Activated naive CD4-positive, alpha-beta T cell treated with anti-CD3 and anti-CD28 coated beads, Interleukin-2, amount 50 U/mL, for 72 hours (primary cell): ENCODE results near the gene TBC1D22A. TPM values are rescaled to one million over a fixed set of nuclear protein-coding genes. Genes with fewer than 3 reads are reported as not detected.
"Not testable (repeated sequence)": the region's sequence is repeated elsewhere in the genome, so short reads cannot be mapped to it uniquely, and the experiment has no call there.

Experiments
- ATAC-seq, 2 donors: fragments of 150-1000 bp; cut with Tn5 transposase; 2 replicates each; pipeline ENCODE4 v1.10.0; 2021; ENCODE audit warnings: mild to moderate bottlenecking in 2 of 2, moderate library complexity in 2 of 2
- DNase-seq, 2 donors: peaks; one replicate each; pipeline ENCODE4 v3.0.0; 2021 to 2022; ENCODE audit warnings: low spot score in 2 of 2
- H3K27ac Mint-ChIP-seq, 2 donors: one replicate each; pipeline ENCODE4 v1.8.0; 2022; ENCODE audit warnings: mild to moderate bottlenecking in 2 of 2, mixed read lengths in 2 of 2
- H3K36me3 Mint-ChIP-seq, 2 donors: one replicate each; pipeline ENCODE4 v1.8.0; 2022; ENCODE audit warnings: mixed read lengths in 2 of 2
- H3K9me3 Mint-ChIP-seq, 2 donors: one replicate each; pipeline ENCODE4 v1.8.0; 2022; ENCODE audit warnings: mixed read lengths in 2 of 2
- total RNA-seq, 2 donors: library from RNA; stranded (reverse); gene quantifications; one replicate each; pipeline ENCODE4 v1.2.3, GENCODE V29; 2022

The TBC1D22A gene
- 10 to 100 TPM; 17.8 to 50.8 TPM for total RNA-seq

- H3K9me3 Mint-ChIP-seq = no peaks in the 10 kb centered on the region
- H3K36me3 Mint-ChIP-seq = peaks cover 19 to 41% of the 10 kb centered on the region in 2 donors
- DNase-seq = peak; percentile 94 to 95
- H3K27ac Mint-ChIP-seq = peak within 1 kb of the TSS; percentile 99
- ATAC-seq = peak; percentile 97 to 98
These were observed at the start of gene TBC1D22A for GRCh38 chr22:46762238-46763050. Gene TBC1D22A, plus strand, starts transcription at chr22:46762650. Its CDS starts 137 bp downstream, at chr22:46762787.

- Mint-ChIP-seq H3K9me3 (no peaks in the 10 kb centered on the region), H3K36me3 (peaks cover 0 to 15% of the 10 kb centered on the region in 2 donors), H3K27ac (peak overlapping the region in 1 of 2 donors; percentile 75)
- no peak for DNase-seq
- ATAC-seq = no peak
These were observed 47.9 kb upstream of the TBC1D22A start for GRCh38 chr22:46714550-46714949.

DNA sequence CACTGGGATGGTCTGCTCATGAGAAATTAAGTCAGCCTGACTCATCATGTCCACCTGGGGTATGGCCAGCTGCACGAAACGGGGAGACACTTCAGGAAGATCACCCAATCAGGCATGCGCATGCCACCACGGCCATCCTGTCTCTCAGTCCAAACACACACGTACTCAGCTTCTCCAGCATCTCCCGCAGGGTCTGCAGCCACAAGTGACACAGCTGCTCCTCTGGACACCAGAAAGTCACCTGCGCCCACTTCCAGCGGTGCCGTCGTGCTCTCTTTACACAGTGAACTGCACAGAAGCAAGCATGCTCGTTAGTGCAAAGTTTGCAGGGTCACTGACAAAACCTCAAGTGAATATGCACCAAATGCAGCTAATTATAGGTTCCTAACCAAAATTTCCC is 42.5 kb upstream of the TBC1D22A start:
- DNase-seq (no peak), ATAC-seq (no peak)
- peaks cover 0 to 4% of the 10 kb centered on the region in 2 donors for H3K36me3 Mint-ChIP-seq
- no peak overlapping the region for H3K27ac Mint-ChIP-seq
- H3K9me3 Mint-ChIP-seq = no peaks in the 10 kb centered on the region

- H3K36me3 Mint-ChIP-seq = peaks cover 0 to 4% of the 10 kb centered on the region in 2 donors
- H3K9me3 Mint-ChIP-seq = no peaks in the 10 kb centered on the region
- peak overlapping the region in 1 of 2 donors; percentile 55 for H3K27ac Mint-ChIP-seq
- ATAC-seq (no peak), DNase-seq (no peak)
These were observed 40.9 kb upstream of the TBC1D22A start for GRCh38 chr22:46721501-46722085.

GRCh38 chr22:46723882-46724281 is 38.6 kb upstream of the TBC1D22A start:
- peak overlapping the region in 1 of 2 donors; percentile 25 for H3K27ac Mint-ChIP-seq
- ATAC-seq (no peak), DNase-seq (no peak)
- H3K9me3 Mint-ChIP-seq = no peaks in the 10 kb centered on the region
- H3K36me3 Mint-ChIP-seq = peaks cover 0 to 4% of the 10 kb centered on the region in 2 donors

GRCh38 chr22:46725096-46725495 is 37.4 kb upstream of the TBC1D22A start:
- Mint-ChIP-seq H3K9me3 (no peaks in the 10 kb centered on the region), H3K36me3 (no peaks in the 10 kb centered on the region), H3K27ac (no peak overlapping the region)
- ATAC-seq (no peak), DNase-seq (no peak)

GRCh38 chr22:46726066-46726985 is 36.1 kb upstream of the TBC1D22A start:
- Mint-ChIP-seq H3K9me3 (no peaks in the 10 kb centered on the region), H3K36me3 (peaks cover 0 to 1% of the 10 kb centered on the region in 2 donors), H3K27ac (peak overlapping the region in 1 of 2 donors; percentile 22)
- ATAC-seq (no peak), DNase-seq (no peak)

DNA sequence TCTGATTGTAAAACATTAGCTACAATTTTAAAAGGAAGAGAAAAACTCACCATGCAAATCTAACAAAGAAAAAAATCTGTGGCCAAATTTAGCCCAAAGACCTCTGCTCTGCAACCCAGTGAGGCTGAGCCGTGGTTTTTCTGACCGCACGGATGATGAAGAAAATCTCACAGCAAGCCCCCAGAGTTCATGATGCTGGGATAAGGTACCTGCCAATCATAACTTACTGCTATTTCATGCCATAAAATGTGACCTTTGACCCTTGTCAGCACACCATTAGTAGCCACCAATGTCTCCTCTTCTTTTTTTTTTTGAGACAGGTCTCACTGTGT is 35.5 kb upstream of the TBC1D22A start:
- DNase-seq = no peak
- no peak for ATAC-seq
- peaks cover 0 to 7% of the 10 kb centered on the region in 2 donors for H3K36me3 Mint-ChIP-seq
- H3K9me3 Mint-ChIP-seq = no peaks in the 10 kb centered on the region
- H3K27ac Mint-ChIP-seq = no peak overlapping the region

DNA sequence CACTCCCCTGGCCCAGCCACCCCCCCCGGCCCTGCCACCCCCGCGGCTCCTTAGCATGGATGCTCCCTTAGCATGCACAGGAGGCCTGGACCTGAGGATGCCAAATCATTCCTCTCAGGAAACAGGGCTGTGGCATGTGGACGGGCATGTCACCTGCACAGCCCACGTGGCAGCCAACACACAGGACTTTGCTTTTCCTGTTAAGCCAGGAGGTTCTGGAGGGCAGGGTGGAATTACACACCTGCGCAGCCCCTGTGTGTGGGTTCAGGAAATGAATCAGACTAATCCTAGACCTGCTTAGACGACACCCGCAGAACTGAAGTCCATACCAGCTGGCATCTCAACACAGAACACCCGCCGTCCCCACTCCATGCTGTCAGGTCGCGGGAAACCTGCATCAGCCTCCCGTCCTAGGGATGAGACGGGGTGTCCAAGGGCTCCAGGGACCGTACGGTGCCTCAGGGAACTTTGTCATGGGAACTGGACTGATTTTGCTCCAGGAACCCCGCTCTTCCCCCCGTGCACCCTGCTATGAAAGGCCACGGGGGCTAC is 34.6 kb upstream of the TBC1D22A start:
- Mint-ChIP-seq H3K27ac (peak overlapping the region in 1 of 2 donors; percentile 44), H3K36me3 (peaks cover 0 to 7% of the 10 kb centered on the region in 2 donors), H3K9me3 (no peaks in the 10 kb centered on the region)
- ATAC-seq (no peak), DNase-seq (no peak)

DNA sequence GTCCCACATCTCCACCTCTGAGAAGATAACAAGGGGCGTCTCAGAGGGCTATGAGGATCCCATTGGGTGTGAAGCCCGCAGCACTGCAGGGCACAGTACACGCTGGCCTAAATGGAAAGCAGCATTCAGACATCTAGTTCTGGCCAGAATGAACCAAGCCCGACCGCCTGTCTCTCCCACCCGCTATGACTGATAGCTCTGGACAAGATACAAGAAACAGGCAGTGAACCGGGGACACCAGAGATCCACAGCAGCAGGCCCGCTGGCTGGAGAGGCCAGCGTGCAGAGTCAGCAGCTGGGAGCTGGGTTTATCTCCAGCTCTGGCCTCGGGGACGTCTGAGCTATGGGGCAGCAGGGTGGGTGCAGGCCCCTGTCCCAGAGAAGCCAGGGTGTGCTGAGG is 34.0 kb upstream of the TBC1D22A start:
- peak overlapping the region; percentile 44 to 50 for H3K27ac Mint-ChIP-seq
- no peaks in the 10 kb centered on the region for H3K9me3 Mint-ChIP-seq
- ATAC-seq (no peak), DNase-seq (no peak)
- H3K36me3 Mint-ChIP-seq = peaks cover 0 to 7% of the 10 kb centered on the region in 2 donors

DNA sequence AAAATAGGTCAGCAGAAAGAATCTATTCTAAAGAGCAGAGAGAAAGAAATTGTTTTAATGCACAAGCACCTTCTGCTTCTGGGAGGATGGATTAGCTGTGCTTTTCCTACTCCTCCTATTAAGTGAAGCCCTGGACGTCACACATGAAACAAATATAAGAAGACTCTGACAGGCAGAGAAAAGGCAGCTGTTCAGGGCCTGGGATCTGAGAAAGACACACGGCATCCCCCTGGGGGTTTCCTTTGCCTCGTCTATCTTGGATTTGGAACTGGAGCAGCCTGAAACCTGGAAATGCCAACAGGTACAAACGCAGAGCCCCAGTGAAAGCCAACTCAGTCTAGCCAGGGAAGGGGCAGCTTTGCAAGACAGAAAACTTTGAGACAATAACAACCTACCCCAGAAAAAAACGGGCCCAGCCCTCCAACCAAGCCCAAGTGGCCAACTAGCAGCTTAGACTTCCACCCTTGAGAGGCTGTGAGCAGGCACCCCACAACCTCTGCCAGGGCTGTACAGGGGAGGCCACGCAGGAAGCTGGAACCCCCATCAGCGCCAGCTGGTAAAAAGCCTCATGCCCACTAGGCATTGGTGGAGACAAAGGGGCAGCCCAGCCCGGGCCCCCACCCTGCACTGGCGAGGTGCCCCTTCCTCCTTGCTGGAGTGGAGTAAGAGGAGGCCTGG is 31.7 kb upstream of the TBC1D22A start:
- H3K9me3 Mint-ChIP-seq = no peaks in the 10 kb centered on the region
- H3K36me3 Mint-ChIP-seq = peaks cover 0 to 7% of the 10 kb centered on the region in 2 donors
- no peak for DNase-seq
- peak overlapping the region; percentile 36 to 85 for H3K27ac Mint-ChIP-seq
- no peak for ATAC-seq

DNA sequence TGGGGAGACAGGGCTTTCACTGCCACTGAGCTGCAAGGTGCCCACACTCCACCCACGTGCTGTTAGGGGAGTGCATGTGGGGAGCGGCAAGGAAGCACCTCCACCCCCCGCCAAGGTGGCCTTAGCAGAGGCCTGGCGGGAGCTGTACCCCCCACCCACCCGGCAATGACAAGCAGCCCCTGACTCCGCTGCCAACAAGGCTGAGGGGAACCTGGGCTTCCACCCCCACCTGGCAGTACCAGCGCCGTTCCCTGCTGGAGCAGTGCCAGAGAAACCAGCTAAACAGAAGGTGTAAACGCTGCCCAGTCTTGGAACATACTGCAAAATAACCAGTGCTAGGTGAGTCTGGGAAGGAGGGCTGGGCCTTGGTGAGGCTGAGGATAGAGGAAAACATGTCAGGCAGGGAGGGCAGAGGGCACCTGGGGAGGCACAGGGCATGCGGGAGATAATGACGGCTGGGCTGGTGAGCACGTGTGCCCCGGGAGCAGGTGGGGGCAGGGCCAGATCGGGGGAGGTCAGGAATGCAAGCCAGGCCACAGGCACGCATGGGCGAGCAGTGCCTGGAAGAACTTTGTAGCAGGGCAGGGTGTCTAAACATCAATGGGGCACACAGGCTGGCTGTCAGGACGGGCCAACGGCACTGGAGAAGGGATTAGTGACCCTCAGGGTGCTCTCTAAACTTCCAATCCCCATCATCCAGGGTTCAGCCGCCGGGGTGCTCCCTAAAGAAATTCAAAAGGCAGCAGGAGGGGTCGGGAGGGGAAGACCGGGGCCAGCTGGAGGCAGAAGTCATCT is 31.0 kb upstream of the TBC1D22A start:
- Mint-ChIP-seq H3K36me3 (peaks cover 0 to 7% of the 10 kb centered on the region in 2 donors), H3K9me3 (no peaks in the 10 kb centered on the region), H3K27ac (peak overlapping the region; percentile 85 to 90)
- ATAC-seq (no peak), DNase-seq (no peak)

DNA sequence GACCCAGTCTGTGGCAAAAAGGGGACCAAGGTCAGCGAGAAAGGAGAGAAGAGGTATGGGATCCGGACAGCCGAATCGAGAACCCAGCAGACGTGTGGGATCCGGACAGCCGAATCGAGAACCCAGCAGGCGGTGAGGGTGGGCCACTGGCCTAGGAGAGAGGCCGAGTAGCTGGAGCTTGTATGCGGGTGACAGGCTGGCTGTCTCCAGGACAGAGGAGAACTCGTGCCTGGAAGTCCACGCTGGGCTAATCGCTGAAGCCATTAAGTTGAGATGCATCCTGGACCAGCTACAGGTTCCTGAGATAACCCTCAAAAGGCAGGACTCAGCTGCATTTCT is 30.4 kb upstream of the TBC1D22A start:
- no peak for DNase-seq

DNA sequence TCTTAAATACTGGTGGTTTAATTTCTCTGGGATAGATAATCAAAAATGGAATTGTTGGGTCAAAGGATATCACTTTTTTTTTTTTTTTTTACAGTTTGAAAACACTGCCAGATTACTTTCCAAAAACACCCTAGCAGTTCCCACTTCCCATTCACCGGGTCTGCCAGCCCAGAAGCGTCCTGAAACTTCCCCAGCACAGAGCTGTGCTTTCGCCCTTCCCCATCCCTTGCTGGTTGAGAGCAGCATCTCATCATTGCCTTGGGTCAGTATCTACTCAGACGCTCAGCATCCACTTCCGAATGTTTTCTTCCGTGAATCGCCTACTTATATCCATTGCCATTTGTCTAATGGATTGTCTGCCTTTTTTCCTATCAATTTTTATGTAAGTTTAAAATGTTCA is 29.9 kb upstream of the TBC1D22A start:
- no peak for ATAC-seq
- no peak overlapping the region for H3K27ac Mint-ChIP-seq
- DNase-seq = no peak
- H3K36me3 Mint-ChIP-seq = peaks cover 5 to 18% of the 10 kb centered on the region in 2 donors
- no peaks in the 10 kb centered on the region for H3K9me3 Mint-ChIP-seq

More for the DNA sequence above, 30.4 kb upstream of the TBC1D22A start:
- Mint-ChIP-seq H3K9me3 (no peaks in the 10 kb centered on the region), H3K27ac (peak overlapping the region; percentile 85 to 90), H3K36me3 (peaks cover under 1 to 13% of the 10 kb centered on the region in 2 donors)
- ATAC-seq = no peak

DNA sequence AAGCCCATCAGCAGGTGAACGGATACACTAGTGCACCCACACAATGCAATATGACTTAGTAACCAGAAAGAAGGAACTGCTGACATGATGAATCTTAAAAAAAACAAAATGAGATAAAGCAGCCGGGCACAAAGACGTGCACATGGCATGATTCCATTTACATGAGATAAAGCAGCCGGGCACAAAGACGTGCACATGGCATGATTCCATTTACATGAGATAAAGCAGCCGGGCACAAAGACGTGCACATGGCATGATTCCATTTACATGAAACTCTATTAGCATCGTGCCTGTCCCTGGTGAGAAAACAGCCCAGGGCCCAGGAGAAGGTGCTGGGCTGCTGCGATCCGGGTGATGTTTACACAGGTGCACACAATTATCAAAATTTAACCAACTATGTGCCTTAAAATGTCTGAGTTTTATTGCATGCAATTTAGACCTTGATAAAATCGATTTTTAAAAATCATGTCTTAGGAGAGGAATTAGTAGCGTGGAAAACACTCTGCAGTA is 28.2 kb upstream of the TBC1D22A start:
- peaks cover 10 to 18% of the 10 kb centered on the region in 2 donors for H3K36me3 Mint-ChIP-seq
- not testable (repeated sequence) for H3K27ac Mint-ChIP-seq, DNase-seq, ATAC-seq, H3K9me3 Mint-ChIP-seq
